VCaP (cell line): ENCODE data around the gene KCTD5.

Experiments
- H3K27ac ChIP-seq: fragments of 450-650 bp; 2 replicates; pipeline ENCODE4 v1.5.1; 2017
- TF ChIP-seq, protein P1 (sequence below): fragments of 450-650 bp; conservative IDR thresholded peaks from 2 replicates; pipeline ENCODE4 v1.5.1; 2017; ENCODE audit warnings: mild to moderate bottlenecking, moderate library complexity

KCTD5 gene

DNA sequence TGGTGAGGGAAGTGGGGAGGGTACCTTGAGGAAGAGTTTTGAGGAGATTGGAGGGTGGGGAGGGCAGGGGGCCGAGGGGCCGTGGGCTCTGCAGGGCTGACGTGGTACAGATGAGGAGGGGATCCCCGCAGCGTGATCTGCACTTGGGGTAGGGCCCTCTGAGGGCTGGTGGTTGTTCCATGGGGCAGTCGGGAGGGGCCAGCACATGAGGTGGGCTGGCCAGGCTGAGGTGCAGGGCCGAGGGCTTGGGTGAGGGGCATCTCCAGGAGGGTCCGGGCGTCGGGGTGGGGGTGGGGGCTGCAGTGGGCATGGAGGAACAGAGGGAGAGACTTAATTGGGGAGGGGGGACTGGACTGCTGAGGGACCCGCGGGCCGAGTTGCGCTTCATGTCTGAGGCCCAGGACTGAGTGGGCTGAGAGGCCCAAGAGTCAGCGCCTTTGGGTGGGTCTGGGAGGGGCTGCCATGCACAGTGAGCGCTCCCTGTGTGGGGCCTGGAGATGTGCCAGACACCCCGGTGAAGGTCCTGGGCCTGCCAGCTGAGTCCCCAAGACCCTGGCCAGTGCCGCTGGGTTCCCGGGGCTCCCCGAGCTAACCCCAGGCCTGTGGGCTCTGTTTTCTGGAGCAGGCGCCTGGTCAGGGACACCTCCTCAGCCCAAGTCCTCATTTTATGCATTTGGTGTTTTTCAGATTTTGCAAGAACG is 24.4 kb downstream of the KCTD5 start:
- TF ChIP-seq, protein P1, sequence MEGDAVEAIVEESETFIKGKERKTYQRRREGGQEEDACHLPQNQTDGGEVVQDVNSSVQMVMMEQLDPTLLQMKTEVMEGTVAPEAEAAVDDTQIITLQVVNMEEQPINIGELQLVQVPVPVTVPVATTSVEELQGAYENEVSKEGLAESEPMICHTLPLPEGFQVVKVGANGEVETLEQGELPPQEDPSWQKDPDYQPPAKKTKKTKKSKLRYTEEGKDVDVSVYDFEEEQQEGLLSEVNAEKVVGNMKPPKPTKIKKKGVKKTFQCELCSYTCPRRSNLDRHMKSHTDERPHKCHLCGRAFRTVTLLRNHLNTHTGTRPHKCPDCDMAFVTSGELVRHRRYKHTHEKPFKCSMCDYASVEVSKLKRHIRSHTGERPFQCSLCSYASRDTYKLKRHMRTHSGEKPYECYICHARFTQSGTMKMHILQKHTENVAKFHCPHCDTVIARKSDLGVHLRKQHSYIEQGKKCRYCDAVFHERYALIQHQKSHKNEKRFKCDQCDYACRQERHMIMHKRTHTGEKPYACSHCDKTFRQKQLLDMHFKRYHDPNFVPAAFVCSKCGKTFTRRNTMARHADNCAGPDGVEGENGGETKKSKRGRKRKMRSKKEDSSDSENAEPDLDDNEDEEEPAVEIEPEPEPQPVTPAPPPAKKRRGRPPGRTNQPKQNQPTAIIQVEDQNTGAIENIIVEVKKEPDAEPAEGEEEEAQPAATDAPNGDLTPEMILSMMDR, result no peak

DNA sequence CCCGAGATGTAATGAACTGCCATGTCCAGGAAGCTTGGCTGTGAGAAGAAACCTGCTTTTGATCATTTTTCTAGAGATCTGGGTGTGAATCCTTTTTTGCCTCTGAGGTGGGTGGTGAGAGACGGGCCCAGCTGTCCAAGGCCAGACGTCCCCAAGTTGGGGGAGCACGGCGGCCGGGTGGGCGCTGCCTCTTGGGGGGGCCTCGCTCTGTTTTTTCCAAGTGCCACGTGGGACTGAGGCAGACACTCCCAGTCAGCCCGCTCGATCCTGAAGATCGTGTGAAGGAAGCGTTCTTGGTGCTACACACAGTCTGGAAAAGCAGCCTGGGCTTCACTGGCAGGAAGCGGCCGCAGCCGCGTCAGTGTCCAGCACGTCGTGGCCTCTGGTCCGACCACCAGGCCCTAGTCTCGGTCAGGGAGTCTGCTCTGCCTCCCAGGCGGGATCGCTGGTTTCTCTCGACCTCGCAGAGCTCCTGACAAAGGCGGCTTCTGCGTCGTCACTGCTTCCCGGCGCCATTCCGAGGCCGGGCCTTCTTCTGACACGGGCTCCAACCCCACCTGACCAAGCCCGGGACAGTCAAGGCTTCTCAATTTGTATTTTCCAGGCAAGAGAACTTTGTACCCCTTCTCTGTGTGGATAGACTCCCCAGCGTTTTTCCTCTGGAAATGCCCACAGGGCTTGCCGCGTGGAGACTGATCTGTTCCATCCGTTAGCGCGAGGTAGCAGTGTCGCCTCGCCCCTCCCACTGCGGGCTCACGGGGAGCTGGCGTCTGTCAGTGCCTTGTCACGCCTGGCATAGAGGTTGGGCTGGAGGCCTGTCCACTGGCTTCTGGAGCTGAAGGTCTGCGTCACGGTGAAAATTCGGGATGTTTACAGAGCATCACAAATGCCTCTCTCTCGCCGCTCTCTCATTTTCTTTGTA is 25.3 kb downstream of the KCTD5 start:
- TF ChIP-seq, protein P1, result no peak
- H3K27ac ChIP-seq, result no peak overlapping the region

More for the DNA sequence above, 24.4 kb downstream of the KCTD5 start:
- H3K27ac ChIP-seq, result no peak overlapping the region

DNA sequence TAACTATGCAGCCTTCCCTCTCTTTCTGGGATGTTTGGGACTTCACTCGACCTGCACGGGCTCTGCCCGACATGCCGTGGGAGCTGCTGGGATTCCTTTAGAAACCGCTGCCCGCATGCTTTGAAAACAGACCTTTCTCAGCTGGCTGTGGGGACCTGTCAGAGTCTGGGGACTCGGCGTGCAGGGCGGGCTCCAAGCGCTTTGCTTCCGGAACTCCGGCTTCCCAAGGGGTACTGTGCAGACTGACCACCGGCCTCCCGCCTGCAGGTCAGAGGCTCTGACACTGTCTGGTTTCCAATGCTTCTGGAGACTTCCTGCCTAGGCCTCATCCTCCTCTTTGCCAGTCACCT is 25.9 kb downstream of the KCTD5 start:
- TF ChIP-seq, protein P1, result no peak
- no peak overlapping the region for H3K27ac ChIP-seq

DNA sequence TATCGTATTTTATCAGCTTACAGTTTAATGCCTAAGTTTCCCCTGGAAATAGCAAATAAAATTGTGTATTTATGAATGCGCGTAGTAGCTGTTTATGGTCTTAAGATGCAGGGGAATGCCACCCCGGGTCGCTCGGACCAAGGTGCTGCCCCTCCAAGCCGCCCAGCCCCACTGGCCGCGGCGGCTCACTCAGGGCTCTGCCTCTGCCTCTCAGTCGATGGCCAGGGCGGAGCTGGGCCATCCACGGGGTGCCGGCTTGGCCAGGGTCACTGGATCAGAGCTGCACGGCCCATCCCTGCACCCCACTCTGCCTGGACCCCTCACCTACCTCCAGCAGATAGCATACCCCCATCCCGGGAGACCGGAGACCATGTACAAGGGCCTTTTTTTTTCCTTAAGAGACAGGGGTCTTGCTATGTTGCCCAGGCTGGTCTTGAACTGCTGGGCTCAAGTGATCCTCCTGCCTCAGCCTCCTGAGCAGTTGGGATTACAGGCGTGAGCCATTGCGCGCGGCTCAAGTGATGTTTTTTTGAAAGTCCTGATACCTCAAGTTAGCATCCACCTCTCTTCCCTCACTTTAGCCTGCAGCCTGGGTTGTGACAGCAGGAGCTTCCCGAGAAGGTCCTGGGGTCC is 26.7 kb downstream of the KCTD5 start:
- no peak overlapping the region for H3K27ac ChIP-seq
- TF ChIP-seq, protein P1, result no peak

DNA sequence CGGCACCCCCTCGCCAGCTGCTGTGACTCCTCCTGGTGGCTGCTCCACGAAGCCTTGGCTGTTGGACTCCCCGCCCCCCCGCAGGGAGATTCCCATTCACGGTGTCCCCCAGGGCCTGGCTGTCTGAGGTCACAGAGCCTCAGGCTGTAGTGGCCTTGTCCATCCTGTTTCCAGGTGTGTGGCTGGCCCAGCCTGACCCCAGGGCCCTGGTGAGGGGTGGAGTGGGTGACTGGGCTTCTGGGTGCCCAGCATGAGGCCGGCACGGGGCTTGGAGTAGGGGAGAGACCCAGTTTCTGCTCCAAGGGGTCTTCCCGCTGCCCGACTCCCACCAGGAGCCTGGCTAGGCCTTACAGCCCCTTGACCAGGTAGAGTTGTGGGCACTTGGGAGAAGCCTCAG is 27.3 kb downstream of the KCTD5 start:
- no peak overlapping the region for H3K27ac ChIP-seq
- TF ChIP-seq, protein P1, result no peak

DNA sequence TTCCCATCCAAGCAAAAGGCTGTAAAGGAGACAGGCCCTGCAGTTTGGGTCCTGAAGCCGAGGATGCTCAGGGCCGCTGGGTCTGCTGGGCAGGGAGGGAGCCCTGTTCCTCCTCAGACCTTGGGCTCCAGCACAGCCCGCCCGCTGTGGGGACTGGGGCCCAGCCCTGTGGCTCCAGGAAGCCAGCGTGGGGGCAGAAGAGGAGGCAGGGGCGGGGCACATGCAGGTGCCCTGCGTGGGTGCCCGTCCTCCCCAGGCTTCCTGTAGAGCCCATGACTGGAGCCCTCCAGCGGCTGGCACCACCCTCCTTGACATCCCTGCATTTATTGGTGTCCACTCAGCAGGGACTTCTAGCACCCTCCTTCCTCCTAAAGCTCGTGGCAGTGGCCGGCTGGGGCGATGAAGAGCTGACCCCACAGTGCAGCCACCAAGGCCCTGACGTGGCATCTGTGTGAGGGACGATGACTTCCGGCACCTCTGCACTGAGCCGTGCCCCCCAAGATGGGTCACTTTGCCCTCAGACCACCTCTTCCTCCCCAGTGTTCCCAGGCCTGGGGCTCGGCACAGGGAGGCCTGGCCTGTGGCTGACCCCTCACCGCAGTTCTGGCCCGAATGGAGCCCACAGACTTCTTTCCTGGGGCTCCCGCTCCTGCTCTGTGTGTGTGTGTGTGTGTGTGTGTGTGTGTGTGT is 27.8 kb downstream of the KCTD5 start:
- TF ChIP-seq, protein P1, result no peak
- H3K27ac ChIP-seq, result no peak overlapping the region
